HG03442 (cell line): ENCODE data around the gene ABTB1.
"Not testable (repeated sequence)": the region's sequence is repeated elsewhere in the genome, so short reads cannot be mapped to it uniquely, and the experiment has no call there.

Experiments
- ATAC-seq: cut with Tn5 transposase; IDR thresholded peaks from one replicate; pipeline ENCODE4 v1.9.1; 2021; ENCODE audit warnings: mild to moderate bottlenecking, moderate library complexity; ENCODE audit not compliant: unreplicated experiment

ABTB1 gene

DNA sequence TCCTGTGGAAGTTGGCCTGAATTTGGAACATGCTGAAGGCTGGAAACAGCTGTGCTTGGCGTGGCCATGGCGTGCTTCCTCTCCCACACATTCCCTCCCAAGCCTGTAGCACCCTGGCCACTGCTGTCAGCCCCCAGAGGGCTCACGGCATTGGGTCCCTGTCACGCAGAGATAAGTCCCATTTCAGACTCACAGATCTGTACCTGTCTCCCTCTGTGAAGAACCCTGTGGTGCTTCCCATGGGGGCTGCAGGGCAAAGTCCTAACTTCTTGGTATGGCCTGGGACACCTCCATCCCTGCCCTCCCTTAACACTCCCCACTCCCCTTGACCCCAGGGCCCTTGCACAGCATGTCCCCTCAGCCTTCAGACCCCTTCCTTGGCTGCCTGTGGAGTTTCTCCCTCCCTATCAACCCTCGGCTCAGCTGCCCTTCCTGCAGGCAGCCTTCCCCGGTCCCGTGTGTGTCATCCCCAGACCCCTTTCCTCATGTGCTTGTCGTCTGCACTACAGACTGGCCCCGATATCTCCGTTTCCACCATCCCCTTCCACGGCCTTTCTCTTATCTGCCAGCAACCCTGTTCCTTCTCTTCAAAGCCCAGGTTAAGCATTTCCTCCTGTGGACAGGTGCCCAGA, 28.6 kb downstream of the ABTB1 start:
- no peak for ATAC-seq

DNA sequence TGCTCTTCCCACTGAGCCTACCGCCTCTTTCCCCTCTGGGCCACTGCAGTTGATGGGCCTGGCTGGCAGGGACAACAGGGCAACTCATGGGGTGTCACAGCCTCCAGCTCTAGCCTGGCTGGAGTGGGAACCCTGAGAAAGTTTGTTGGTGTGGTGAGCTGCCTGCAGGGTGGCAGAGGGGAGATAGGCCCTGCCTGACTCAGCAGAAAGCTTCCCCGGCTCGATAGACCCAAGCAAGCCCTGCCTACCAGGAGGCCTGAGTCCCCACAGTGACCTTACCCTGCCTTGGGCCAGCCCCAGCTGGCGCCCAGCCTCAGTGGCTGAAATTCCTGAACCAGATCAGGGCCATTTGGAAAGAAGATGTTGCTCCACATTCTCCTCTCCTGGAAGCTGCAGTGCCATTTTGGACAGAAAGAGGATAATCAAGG, 29.4 kb downstream of the ABTB1 start:
- ATAC-seq: no peak

DNA sequence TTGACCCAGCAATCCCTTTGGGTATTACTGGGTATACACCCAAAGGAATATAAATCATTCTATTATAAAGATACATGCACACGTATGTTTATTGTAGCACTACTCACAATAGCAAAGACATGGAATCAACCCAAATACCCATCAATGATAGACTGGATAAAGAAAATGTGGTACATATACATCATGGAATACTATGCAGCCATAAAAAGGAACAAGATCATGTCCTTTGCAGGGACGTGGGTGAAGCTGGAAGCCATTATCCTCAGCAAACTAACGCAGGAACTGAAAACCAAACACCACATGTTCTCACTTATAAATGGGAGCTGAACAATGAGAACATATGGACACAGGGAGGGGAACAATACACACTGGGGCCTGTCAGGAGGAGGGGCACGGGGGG, 32.1 kb downstream of the ABTB1 start:
- ATAC-seq: not testable (repeated sequence)

DNA sequence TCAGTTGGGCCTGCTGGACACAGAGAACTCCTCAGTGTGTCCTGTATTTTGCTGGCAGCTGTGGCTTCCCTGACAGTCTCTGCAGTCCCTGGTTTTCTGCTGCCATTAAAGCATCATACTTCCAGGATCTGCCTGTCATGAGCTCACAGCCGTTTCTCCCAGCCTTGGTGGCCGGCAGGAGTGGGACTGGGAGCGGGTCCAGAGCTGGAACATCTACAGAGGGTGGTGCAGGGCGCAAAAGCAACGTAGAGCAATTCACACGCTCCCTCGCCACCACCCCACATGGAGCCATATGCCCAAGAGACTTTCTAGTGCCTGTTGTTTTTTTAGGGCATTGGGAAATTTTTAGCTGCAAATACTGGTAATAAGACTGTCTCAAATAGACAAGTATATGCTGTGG, 33.6 kb downstream of the ABTB1 start:
- no peak for ATAC-seq

DNA sequence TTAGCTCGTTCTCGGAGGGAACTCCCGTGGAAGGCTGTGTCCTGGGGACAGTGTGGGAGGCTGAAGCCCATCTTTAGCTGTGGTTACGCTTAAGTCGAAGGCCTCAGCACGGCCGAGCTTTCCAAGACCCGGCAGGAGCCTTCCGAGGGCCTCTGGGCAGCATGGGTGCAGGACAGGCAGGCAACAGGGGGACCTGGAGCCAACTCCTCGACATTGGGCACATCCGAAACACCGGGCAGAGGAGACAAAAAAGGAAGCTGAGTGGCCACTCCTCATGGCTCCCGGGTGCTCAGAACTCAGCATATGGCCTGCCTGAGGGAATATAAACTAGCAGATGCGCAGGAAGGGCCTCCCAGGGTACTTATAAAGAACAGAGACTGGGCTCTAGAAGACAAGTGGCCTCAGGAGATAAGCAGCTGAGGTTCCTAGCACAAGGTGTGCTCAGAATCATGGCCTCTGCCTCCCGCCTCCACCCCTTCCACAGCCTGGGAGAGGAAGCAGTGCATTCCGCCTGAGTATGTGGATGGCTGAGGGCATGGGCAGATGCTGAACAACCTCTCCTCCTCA, 34.1 kb downstream of the ABTB1 start:
- no peak for ATAC-seq

DNA sequence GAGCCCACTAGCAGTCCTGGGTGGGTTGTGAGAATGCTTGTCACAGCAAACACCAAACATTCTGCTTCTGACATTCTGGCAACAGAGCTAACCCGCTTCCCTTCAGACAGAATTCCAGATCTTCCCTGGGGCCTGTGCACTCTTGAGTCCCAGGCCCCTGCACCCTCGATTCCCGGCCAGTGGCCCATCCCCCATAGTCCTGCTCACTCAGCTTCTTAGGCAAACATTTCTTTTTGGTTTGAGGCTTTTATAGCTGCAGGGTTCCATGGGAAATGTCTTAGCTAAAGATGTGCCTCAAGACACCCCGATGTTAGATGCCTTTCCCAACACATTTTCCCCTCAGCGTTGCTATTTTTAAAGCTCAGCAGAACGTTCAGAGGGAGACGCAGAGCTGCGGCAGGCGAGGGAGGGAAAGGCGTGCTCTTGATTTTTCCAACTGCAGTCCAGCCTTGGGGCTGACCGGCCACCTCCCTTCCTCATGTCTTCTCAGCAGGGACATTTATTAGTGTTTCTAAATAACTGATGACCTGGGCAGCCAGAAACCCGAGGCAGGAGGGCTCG, 35.2 kb downstream of the ABTB1 start:
- ATAC-seq: no peak

DNA sequence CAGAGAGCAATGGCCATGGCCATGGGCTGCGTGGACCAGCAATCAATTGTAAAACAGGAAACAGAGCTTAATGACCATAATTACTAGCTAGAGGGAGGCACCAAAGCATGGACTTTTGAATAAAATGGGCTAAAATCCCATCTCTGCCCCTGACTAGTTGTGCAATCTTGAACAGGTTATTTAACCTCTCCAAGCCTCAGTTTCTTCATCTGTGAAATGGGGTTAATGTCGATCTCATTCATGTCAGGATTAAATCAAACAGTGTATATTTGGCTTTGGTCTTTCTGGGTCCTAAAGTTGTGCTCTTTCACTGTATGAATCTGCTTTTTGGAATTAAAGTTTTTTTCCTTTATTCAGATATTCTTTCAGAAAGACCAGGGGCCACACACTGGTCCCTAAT, 36.1 kb downstream of the ABTB1 start:
- ATAC-seq: no peak

DNA sequence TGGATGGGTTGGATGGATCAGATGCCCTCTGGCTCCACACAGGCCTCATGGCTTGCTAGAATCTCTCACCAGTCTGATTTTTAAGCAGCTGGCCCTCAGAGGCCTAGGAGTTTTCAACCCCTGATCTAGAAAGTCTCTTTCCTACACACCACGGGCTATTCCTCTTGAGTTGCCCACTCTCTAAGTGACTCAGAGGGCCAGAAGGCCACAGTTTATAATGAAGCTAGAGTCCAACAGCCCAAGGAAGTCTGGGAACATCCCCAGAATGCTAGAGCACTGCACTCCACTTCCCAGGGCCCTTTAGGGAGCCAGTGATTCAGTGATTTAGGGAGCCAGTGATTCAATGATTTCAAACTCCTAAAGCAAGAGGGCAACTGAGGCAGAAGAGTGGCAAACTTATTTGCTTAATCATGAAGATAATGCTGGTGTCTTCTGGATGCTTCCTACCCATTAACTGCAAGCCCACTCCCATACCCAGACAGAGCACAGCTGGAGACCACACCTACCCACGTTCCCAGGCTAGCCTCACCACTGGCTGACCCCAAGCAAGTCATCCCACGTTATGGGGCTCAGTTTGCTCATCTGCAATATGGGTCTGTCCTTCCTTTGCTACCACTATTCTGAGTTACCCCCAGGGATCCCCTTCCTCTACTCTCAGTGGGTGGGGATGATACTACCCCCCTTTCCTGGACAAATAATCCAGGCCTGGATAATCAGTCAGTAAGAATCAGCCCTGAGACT, 36.7 kb downstream of the ABTB1 start:
- ATAC-seq: no peak

DNA sequence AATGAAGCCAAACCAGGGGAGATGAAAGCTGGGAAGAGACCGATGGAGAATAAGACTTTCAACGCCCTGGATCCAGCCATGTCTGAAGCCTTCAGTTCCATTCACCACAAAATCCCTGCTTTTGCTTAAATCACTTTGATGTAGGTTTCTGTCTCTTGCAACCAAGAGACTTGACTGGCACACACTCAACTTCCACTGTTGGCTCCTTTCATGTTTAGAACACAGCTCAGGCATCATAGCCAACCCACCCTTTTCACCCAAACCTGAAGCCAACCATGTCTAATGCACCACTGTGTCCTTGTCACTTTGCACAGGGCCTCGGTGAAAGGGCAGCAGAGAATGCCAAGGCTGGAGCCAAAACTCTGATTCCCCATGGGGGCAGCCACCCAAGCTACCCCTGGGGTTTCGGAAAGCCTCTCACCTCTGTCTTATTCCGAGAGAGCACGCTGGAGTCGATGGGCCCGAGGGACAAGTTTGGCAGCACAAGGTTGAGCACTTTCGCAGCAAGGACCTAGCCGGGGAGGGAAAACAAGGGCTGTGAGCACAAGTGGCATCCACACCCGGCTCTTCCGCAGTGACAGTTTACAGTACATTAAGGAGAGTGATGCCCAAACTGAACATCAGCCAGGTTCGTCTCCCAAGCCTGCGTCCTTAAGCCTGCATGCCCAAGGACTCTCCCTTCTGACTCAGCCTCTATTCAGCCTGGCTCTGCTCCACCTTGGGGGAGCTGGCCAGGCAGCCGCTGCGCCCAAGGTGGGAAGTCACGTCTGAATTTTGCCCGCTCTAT, 37.6 kb downstream of the ABTB1 start:
- ATAC-seq: no peak

DNA sequence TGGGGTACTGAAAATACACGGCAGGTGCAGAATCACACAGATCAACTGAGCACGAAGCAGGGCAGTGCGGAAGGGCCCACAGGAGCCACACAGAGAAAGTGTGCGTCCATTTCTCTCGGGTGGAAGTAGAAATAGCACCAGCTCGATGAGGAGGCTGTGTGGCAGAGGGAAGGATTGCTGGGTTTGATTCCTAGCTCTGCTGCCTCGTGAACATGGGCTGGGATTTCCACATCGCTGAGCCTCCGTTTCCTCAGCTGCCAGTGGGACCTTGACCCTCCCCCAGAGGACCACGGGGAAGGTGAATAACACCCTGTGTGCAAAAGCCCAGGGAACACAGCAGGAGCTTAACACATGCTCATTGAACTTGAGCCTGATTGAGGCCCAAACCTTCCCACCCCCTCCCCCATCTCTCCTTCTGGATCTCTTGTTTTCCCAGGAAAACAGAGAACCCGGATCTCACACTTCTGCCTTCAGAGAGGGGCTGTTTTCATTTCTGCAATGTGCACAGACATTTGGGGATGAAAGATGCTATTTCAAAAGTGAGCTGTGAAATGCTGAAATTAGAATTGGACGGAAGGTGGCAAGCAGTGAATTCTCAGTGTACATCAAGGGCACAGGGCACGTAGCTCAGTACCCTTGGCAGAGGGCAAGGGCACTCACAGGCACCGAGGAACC, 38.4 kb downstream of the ABTB1 start:
- no peak for ATAC-seq

DNA sequence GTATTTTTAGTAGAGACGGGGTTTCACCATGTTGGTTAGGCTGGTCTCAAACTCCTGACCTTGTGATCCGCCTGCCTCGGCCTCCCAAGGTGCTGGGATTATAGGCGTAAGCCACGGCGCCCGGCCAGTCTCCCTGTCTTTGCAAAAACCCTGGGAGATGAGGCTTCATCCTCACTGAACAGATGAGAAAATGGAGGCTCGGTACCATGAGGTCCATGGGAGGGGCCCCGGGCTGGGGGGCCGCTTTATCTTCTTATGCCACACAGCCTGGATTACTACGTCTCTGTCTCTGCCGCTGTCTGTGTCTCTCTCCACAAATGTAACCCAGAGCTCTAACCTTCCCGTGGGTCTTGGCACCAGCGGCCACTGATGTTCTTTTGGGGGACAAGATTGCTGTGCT, 39.1 kb downstream of the ABTB1 start:
- ATAC-seq: no peak

DNA sequence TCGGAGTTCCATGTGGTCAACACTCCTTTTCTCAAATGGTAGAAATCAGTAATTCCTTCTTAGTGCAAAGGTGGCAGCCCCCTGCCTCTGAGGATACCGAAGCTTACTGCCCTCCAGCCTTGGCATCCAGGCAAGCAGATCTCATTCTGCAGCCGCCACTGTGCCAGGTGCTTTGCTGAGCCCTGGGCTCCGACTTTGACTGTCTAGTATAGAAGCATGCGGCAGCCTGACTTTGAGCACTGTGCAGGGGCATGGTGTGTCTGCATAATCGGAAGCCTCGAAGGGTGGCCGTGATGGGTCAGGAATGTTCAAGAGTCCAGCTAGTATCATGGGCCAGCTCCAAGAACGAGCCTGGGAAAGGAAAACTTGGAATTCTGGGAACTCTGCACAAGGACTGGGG, 39.7 kb downstream of the ABTB1 start:
- ATAC-seq: no peak

DNA sequence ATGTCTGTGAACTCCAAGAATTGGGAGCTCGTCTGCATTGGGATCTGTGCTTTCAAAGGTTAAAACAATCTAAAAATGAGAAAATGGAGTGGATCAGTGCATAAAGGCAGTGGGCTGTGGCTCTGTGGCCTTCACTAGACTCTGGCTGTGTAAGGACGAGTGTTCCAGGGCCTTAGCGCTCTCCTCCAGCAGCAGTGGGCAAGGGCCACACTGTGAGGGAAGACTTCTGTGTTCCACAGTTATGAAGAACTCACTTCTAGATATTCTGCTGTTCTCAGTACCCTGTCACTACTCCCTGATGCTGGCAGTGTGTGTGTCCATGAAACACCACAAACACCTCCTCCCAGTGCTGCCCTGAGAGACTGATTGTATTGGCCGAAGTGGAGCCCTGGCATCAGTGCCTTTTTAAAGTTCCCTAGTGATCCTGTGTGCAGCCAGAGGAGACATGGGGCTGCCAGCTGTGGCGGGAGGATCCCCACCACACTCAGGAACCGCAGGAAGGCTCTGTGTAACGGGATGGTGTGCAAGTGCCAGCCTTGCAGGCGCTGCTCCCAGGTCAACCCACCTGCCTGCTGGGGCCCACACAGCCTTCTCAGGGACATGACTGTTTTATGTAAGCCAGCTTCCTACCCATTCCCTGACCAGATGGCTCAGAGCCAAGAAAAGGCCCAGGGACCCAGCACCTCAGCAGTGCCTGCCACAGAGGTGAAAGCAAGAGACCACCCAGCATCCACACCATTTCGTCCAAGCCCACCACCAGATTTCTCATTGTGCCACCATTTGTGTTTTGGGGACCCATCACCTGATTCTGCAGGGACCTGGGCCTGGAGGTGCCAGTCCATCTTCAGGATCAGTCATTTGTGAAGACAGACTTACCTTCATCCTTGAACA, 40.4 kb downstream of the ABTB1 start:
- ATAC-seq: no peak

DNA sequence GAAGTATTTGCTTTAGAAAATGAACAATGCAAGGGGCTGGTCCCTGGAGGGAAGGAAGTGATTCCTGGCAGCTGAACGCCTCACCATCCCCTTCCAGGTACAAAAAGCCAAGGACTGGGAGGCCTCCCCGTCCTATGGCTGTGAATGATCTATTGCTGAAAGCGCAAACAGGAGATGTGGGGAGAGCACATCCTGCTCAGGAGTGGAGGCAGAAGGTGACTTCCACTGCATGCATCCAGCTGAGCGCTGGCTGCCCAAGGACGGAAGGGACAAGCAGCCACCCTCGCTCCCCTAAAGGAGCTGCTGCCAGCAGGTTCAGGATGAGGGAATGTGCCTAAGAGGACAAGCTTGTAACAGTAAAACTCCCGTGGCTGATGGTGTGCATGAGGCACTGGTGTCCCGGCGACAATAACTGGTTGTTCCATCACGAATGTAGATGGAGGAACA, 41.4 kb downstream of the ABTB1 start:
- no peak for ATAC-seq

DNA sequence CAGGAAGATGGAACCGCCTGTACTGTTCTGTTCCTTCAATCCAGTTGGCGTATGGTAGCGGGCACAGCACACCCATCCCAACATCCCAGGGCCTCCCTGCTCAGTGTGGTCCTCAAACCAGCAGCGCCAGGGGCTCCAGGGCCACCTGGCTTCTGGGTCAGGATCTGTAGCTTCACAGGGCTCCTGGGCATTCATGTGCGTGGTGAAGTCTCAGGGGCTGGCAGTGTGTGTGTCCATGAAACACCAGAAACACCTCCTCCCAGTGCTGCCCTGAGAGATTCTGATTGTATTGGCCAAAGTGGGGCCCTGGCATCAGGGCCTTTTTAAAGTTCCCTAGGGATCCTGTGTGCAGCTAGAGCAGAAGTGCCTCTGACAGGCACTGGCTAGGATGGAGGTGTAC, 42.1 kb downstream of the ABTB1 start:
- no peak for ATAC-seq

DNA sequence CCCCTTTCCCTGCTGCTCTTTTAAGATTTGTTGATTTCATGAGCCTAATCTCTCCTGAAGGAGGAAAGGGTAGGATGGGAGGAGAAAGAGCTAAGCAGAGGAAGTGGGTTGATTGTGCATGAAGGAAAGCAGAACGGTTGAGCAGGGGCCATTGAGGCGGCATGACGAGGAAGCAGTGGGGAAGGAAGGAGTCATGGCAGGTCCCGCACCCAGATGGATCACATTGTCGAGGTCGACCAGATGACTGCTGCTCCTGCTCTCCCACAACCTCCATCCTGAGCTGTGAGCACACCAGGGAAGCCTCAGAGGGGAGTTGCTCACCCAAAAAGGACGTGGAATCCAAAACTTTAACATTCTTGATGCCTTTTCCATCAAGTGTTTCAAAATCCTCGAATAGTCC, 42.8 kb downstream of the ABTB1 start:
- ATAC-seq: no peak

DNA sequence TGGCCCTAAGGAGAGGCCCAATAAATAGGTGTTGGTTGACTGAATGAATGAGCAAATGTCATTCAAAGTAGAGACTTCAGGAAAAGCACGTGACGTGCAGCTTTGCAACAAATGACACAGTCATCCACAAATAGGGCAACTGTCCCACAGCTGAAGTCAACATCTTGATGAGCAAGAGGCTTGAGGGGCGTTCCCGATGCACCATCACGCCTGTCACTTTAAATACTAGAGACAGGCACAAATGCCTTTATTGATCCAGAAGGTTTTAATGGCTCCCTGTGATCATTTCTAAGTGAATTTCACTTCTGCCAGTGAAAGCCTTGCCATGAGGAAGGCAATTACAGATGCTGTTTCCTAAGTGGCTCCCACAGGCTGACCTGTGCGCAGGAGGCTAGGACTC, 43.6 kb downstream of the ABTB1 start:
- no peak for ATAC-seq

DNA sequence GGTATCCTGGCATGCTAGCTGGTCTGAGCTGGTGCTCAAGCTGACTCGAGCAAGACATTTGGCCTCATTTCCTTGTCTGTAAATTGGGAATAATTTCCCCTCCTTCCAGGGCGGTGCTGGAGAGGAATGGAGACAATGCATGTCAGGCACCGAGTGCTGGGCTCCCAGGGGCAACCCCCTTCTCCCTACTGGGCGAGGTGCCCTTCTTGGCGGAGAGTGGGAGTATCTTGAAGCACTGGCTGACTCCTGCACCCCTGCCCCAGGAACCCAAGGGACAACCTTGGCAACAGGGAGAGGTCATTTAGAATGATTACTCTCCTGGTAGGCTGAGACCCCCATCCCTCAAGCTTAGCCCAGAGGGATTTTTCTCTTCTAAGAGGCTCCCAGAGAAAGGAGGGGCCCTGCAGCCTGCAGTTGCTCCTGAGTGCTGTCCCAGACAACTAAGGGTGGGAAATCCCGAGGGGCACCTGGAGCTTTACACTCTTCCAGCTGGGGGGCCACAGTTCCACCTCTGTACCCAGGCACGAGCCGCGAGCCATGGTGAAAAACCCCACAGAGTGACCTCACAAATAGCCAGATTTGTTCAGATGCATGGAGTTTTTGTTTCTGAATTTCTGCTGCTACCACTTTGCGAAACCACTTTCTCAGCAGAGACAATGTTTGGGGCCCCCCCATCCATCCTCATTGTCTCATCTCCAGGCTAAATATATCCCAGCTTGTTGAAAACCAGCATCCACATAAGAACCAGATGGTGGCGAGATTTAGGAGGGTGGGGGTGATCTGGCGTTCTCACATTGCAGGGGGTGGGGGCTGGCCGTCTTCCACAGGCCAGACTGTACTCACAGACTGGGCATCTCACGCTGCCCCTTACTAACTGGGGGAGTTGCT, 44.8 kb downstream of the ABTB1 start:
- ATAC-seq: no peak
